OCI-LY3 (cell line): ENCODE measurements around the gene TREM1.
A peak's percentile ranks its signal among the peaks of the same experiment; 100 is the strongest.

ENCODE experiments used
- H2AFZ ChIP-seq: fragments of 200-600, 300-600 bp; shearing (Covaris generic); 2 replicates; pipeline ENCODE4 v1.6.0; 2014; ENCODE audit warnings: antibody characterized with exemption, low read depth, low read length
- H3K27ac ChIP-seq: fragments of 200-600, 300-600 bp; sonication (generic); 2 replicates; pipeline ENCODE4 v1.5.1; 2014; ENCODE audit warnings: mild to moderate bottlenecking, low read length, moderate library complexity, mixed read lengths
- H3K27me3 ChIP-seq: fragments of 200-600, 300-600 bp; sonication (generic); 2 replicates; pipeline ENCODE4 v1.6.1; 2014; ENCODE audit warnings: low read depth, low read length, mixed read lengths
- H3K36me3 ChIP-seq: fragments of 200-600, 300-600 bp; sonication (generic); replicated peaks from 2 replicates; pipeline ENCODE3; 2014; ENCODE audit warnings: low read depth, low read length, mixed read lengths
- H3K4me1 ChIP-seq: fragments of 300-600, 200-600 bp; sonication (generic); 2 replicates; pipeline ENCODE4 v1.6.1; 2014; ENCODE audit warnings: low read length, mixed read lengths
- H3K4me2 ChIP-seq: fragments of 200-600, 300-600 bp; sonication (generic); 2 replicates; pipeline ENCODE4 v1.6.1; 2014; ENCODE audit warnings: low read length, mixed read lengths
- H3K4me3 ChIP-seq: fragments of 300-600, 200-600 bp; sonication (generic); 2 replicates; pipeline ENCODE4 v1.5.1; 2014; ENCODE audit warnings: antibody characterized with exemption, mild to moderate bottlenecking, low read length, moderate library complexity
- H3K79me2 ChIP-seq: fragments of 300-600, 200-600 bp; shearing (Covaris generic); 2 replicates; pipeline ENCODE4 v1.6.1; 2014; ENCODE audit warnings: mild to moderate bottlenecking, low read length, mixed read lengths
- H3K9ac ChIP-seq: fragments of 300-600, 200-600 bp; shearing (Covaris generic); 2 replicates; pipeline ENCODE4 v1.6.0; 2014; ENCODE audit warnings: mild to moderate bottlenecking, low read length, moderate library complexity
- H3K9me3 ChIP-seq: fragments of 200-600, 300-600 bp; shearing (Covaris generic); 2 replicates; pipeline ENCODE4 v1.6.1; 2014; ENCODE audit warnings: low read length, mixed read lengths; ENCODE audit not compliant: insufficient read depth
- H4K20me1 ChIP-seq: fragments of 200-600, 300-600 bp; sonication (generic); 2 replicates; pipeline ENCODE4 v1.6.1; 2016; ENCODE audit warnings: low read length, mixed read lengths; ENCODE audit not compliant: insufficient read depth
- EZH2phosphoT487 ChIP-seq: fragments of 200-600 bp; shearing (Covaris generic); IDR thresholded peaks from 2 replicates; pipeline ENCODE4 v1.6.1; 2018; ENCODE audit warnings: antibody characterized with exemption, mixed run types, low read depth
- TF ChIP-seq, protein P1 (sequence below): fragments of 200-600, 300-600 bp; sonication (generic); IDR thresholded peaks from 2 replicates; pipeline ENCODE4 v1.5.1; 2014; ENCODE audit warnings: antibody characterized with exemption, low read length, low read depth

TREM1 gene

DNA sequence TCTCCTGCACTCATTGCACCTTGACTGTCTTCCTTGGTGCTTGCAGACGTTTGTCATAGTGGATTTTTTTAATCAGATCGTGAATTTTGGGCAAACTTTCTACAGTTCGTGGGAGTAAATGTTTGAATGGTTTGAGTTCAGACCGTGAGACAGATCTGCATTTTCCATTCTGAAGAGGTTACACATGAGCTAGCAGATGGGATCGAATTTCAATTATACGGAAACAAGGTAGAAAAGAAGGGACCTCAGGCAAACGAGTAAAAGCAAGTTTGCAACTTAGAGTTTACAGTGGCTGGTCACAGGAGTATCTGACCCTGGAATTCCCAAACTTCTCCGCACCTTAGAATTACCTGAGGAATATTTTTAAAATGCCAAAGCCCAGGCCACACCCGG is 31.8 kb upstream of the TREM1 start:
- Histone ChIP-seq H4K20me1 (no peaks in the 10 kb centered on the region), H3K4me3 (peak overlapping the region; percentile 75), H3K79me2 (no peaks in the 10 kb centered on the region), H3K4me2 (peak overlapping the region; percentile 82), H3K27ac (no peak overlapping the region), H3K9ac (peak overlapping the region; percentile 57), H3K27me3 (peaks cover 47% of the 10 kb centered on the region), H3K9me3 (no peaks in the 10 kb centered on the region), H3K4me1 (peaks cover 9% of the 10 kb centered on the region), H2AFZ (peak overlapping the region; percentile 86), H3K36me3 (no peaks in the 10 kb centered on the region)
- TF ChIP-seq, protein P1, sequence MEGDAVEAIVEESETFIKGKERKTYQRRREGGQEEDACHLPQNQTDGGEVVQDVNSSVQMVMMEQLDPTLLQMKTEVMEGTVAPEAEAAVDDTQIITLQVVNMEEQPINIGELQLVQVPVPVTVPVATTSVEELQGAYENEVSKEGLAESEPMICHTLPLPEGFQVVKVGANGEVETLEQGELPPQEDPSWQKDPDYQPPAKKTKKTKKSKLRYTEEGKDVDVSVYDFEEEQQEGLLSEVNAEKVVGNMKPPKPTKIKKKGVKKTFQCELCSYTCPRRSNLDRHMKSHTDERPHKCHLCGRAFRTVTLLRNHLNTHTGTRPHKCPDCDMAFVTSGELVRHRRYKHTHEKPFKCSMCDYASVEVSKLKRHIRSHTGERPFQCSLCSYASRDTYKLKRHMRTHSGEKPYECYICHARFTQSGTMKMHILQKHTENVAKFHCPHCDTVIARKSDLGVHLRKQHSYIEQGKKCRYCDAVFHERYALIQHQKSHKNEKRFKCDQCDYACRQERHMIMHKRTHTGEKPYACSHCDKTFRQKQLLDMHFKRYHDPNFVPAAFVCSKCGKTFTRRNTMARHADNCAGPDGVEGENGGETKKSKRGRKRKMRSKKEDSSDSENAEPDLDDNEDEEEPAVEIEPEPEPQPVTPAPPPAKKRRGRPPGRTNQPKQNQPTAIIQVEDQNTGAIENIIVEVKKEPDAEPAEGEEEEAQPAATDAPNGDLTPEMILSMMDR = no peak
- no peak for TF ChIP-seq EZH2phosphoT487

GRCh38 chr6:41315943-41316620 is 29.6 kb upstream of the TREM1 start:
- Histone ChIP-seq H3K4me1 (peaks cover 9% of the 10 kb centered on the region), H3K79me2 (no peaks in the 10 kb centered on the region), H3K4me2 (no peak overlapping the region), H3K27ac (no peak overlapping the region), H3K9me3 (no peaks in the 10 kb centered on the region), H2AFZ (no peak overlapping the region), H3K9ac (no peak overlapping the region), H3K36me3 (no peaks in the 10 kb centered on the region), H3K4me3 (no peak overlapping the region), H3K27me3 (peaks cover 59% of the 10 kb centered on the region), H4K20me1 (no peaks in the 10 kb centered on the region)
- TF ChIP-seq, protein P1 = no peak
- TF ChIP-seq EZH2phosphoT487 = no peak

GRCh38 chr6:41315203-41315602 is 28.7 kb upstream of the TREM1 start:
- H3K27me3 ChIP-seq = peaks cover 62% of the 10 kb centered on the region
- no peaks in the 10 kb centered on the region for H4K20me1 ChIP-seq
- TF ChIP-seq EZH2phosphoT487 = no peak
- TF ChIP-seq, protein P1 = no peak
- peaks cover 9% of the 10 kb centered on the region for H3K4me1 ChIP-seq
- H3K27ac ChIP-seq = no peak overlapping the region
- no peak overlapping the region for H2AFZ ChIP-seq
- H3K79me2 ChIP-seq = no peaks in the 10 kb centered on the region
- no peak overlapping the region for H3K9ac ChIP-seq
- no peak overlapping the region for H3K4me2 ChIP-seq
- no peak overlapping the region for H3K4me3 ChIP-seq
- H3K9me3 ChIP-seq = no peaks in the 10 kb centered on the region
- H3K36me3 ChIP-seq = no peaks in the 10 kb centered on the region

GRCh38 chr6:41306187-41306854 is 19.8 kb upstream of the TREM1 start:
- Histone ChIP-seq H3K36me3 (no peaks in the 10 kb centered on the region), H3K27me3 (peaks cover 64% of the 10 kb centered on the region), H3K4me3 (no peak overlapping the region), H3K27ac (no peak overlapping the region), H3K4me1 (peaks cover 7% of the 10 kb centered on the region), H4K20me1 (no peaks in the 10 kb centered on the region), H3K9ac (no peak overlapping the region), H2AFZ (no peak overlapping the region), H3K4me2 (no peak overlapping the region), H3K79me2 (no peaks in the 10 kb centered on the region), H3K9me3 (no peaks in the 10 kb centered on the region)
- TF ChIP-seq EZH2phosphoT487 = no peak
- TF ChIP-seq, protein P1 = peak; percentile 77
